HCT116 (cell line): ENCODE results near the gene FYCO1. TPM values are rescaled to one million over a fixed set of nuclear protein-coding genes. Genes with fewer than 3 reads are reported as not detected.

ENCODE experiments used
- ATAC-seq: fragments of 200-7000 bp; cut with Tn5 transposase; 2 replicates; pipeline ENCODE4 v1.9.1; 2020; ENCODE audit warnings: mild to moderate bottlenecking, moderate library complexity
- BruUV-seq: library from RNA; stranded (reverse); fragments of 400-500 nt; replicated peaks from 2 replicates; lab custom pipeline; 2021; lab: Mats Ljungman, UMichigan
- CTCF ChIA-PET: fragments of 300-600 bp; sonication (Branson Sonifier 250); formaldehyde crosslinking; loops from one replicate; lab custom pipeline; 2021; ENCODE audit warnings: antibody characterized with exemption; lab: Charles Lee
- POLR2A ChIA-PET: fragments of 300-600, 350-600 bp; sonication (Branson Sonifier 250); formaldehyde crosslinking; loops from one replicate; lab custom pipeline; 2021; ENCODE audit warnings: antibody characterized with exemption; lab: Charles Lee
- RAD21 ChIA-PET, 2 experiments: fragments of 300-600 bp; sonication (Branson Sonifier 250); formaldehyde crosslinking; loops; one replicate each; lab custom pipeline; 2023; ENCODE audit warnings: low total read pairs in 2 of 2; ENCODE audit not compliant: uncharacterized antibody in 2 of 2, unreplicated experiment in 2 of 2, low non-redundant PET in 1 of 2; lab: Charles Lee
- DNase-seq: peaks from one replicate; pipeline ENCODE4 v3.0.0-alpha.2; 2010; ENCODE audit warnings: low read depth, low spot score
- H2AFZ ChIP-seq: fragments of 200-600 bp; shearing (Covaris generic), sonication (generic); 2 replicates; pipeline ENCODE4 v1.6.1; 2017; ENCODE audit warnings: low read depth, mixed run types, mixed read lengths, antibody characterized with exemption, low read length; ENCODE audit not compliant: poor library complexity, severe bottlenecking
- H3K27ac ChIP-seq: 2 replicates; pipeline ENCODE4 v1.5.1; 2012; ENCODE audit warnings: low read depth, low read length
- H3K27me3 ChIP-seq: fragments of 200-600 bp; sonication (generic); 2 replicates; pipeline ENCODE4 v1.6.1; 2016; ENCODE audit warnings: mixed run types, low read length, mixed read lengths; ENCODE audit not compliant: insufficient read depth
- H3K36me3 ChIP-seq, 2 experiments: fragments of 200-500 bp in 1 of 2; fragments of 200-600 bp in 1 of 2; sonication (Bioruptor generic) in 1 of 2; sonication (generic) in 1 of 2; 2 replicates each; pipeline versions ENCODE4 v1.5.1 to v1.6.1; 2014 to 2016; ENCODE audit warnings: low read length in 2 of 2, inconsistent platforms in 1 of 2, mixed read lengths in 1 of 2, mixed run types in 1 of 2; ENCODE audit not compliant: insufficient read depth in 2 of 2, control insufficient read depth in 1 of 2
- H3K4me1 ChIP-seq, 2 experiments: fragments of 200-600 bp in 1 of 2; sonication (generic) in 1 of 2; 2 replicates each; pipeline versions ENCODE4 v1.5.1 to v1.6.1; 2012 to 2017; ENCODE audit warnings: low read length in 2 of 2, inconsistent platforms in 1 of 2, mild to moderate bottlenecking in 1 of 2, mixed read lengths in 1 of 2, mixed run types in 1 of 2, moderate library complexity in 1 of 2; ENCODE audit not compliant: insufficient read depth in 2 of 2, control insufficient read depth in 1 of 2
- H3K4me2 ChIP-seq: fragments of 200-600 bp; sonication (generic); 2 replicates; pipeline ENCODE4 v1.6.1; 2017; ENCODE audit warnings: mixed run types, low read length, mixed read lengths
- H3K4me3 ChIP-seq, 2 experiments: fragments of 200-600 bp in 1 of 2; sonication (generic) in 1 of 2; replicated peaks in 1 of 2; 2 replicates each; pipeline ENCODE4 v1.5.1; 2011 to 2016; ENCODE audit warnings: low read length in 2 of 2, control low read depth in 1 of 2, low read depth in 1 of 2, mild to moderate bottlenecking in 1 of 2, mixed read lengths in 1 of 2, mixed run types in 1 of 2
- H3K79me2 ChIP-seq: fragments of 200-600 bp; sonication (generic); 2 replicates; pipeline ENCODE4 v1.6.1; 2017; ENCODE audit warnings: mild to moderate bottlenecking, mixed run types, low read length, moderate library complexity, mixed read lengths; ENCODE audit not compliant: insufficient read depth
- H3K9ac ChIP-seq: fragments of 200-600 bp; sonication (generic); 2 replicates; pipeline ENCODE4 v1.6.1; 2016; ENCODE audit warnings: low read length, mixed read lengths
- H3K9me2 ChIP-seq: fragments of 200-600 bp; sonication (generic), shearing (Covaris generic); 2 replicates; pipeline ENCODE4 v1.6.1; 2017; ENCODE audit warnings: mixed run types, mild to moderate bottlenecking, moderate library complexity; ENCODE audit not compliant: insufficient read depth
- H3K9me3 ChIP-seq, 2 experiments: fragments of 200-500 bp in 1 of 2; fragments of 200-600 bp in 1 of 2; sonication (Bioruptor generic) in 1 of 2; sonication (generic) in 1 of 2; 2 replicates each; pipeline ENCODE4 v1.6.1; 2014 to 2017; ENCODE audit warnings: low read length in 2 of 2, mixed read lengths in 2 of 2, inconsistent platforms in 1 of 2, low read depth in 1 of 2, mild to moderate bottlenecking in 1 of 2, mixed run types in 1 of 2, moderate library complexity in 1 of 2; ENCODE audit not compliant: control insufficient read depth in 1 of 2, insufficient read depth in 1 of 2
- H4K20me1 ChIP-seq: fragments of 200-600 bp; sonication (generic), shearing (Covaris generic); 2 replicates; pipeline ENCODE4 v1.6.1; 2017; ENCODE audit warnings: mixed run types, mild to moderate bottlenecking, moderate library complexity; ENCODE audit not compliant: insufficient read depth
- CBX3 ChIP-seq: IDR thresholded peaks from 2 replicates; pipeline ENCODE4 v1.6.1; 2012; ENCODE audit warnings: low read depth
- CEBPB ChIP-seq: IDR thresholded peaks from 2 replicates; pipeline ENCODE4 v1.6.1; 2012; ENCODE audit warnings: low read depth
- EZH2 ChIP-seq: fragments of 200-600 bp; sonication (generic); IDR thresholded peaks from 2 replicates; pipeline ENCODE4 v1.6.1; 2017; ENCODE audit warnings: antibody characterized with exemption, mixed run types
- EZH2phosphoT487 ChIP-seq: fragments of 200-600 bp; IDR thresholded peaks from 2 replicates; pipeline ENCODE4 v1.6.1; 2018; ENCODE audit warnings: antibody characterized with exemption, borderline replicate concordance
- FOSL1 ChIP-seq: IDR thresholded peaks from 2 replicates; pipeline ENCODE4 v1.6.1; 2012; ENCODE audit warnings: low read depth
- JUND ChIP-seq: IDR thresholded peaks from 2 replicates; pipeline ENCODE4 v1.6.1; 2012
- SIN3A ChIP-seq: IDR thresholded peaks from 2 replicates; pipeline ENCODE4 v1.6.1; 2012; ENCODE audit warnings: low read depth
- SP1 ChIP-seq: IDR thresholded peaks from 2 replicates; pipeline ENCODE4 v1.6.1; 2012; ENCODE audit warnings: low read depth
- TCF7L2 ChIP-seq: IDR thresholded peaks from 2 replicates; pipeline ENCODE4 v1.7.0; 2011; ENCODE audit warnings: borderline replicate concordance, inconsistent platforms; ENCODE audit not compliant: insufficient read depth, insufficient read length; ENCODE audit errors: extremely low read depth
- YY1 ChIP-seq: IDR thresholded peaks from 2 replicates; pipeline ENCODE4 v1.6.1; 2011; ENCODE audit warnings: low read length, low read depth, moderate library complexity, mild to moderate bottlenecking; ENCODE audit not compliant: insufficient replicate concordance; ENCODE audit errors: extremely low read depth
- ZBTB33 ChIP-seq: IDR thresholded peaks from 2 replicates; pipeline ENCODE4 v1.6.1; 2011; ENCODE audit warnings: mild to moderate bottlenecking, low read length, moderate library complexity; ENCODE audit not compliant: insufficient replicate concordance; ENCODE audit errors: extremely low read depth
- ZFX ChIP-seq: fragments of 450-650 bp; IDR thresholded peaks from 2 replicates; pipeline ENCODE4 v1.6.1; 2017
- intact Hi-C: fragments of 100-400 bp; cut with micrococcal nuclease; formaldehyde crosslinking; loops from 2 replicates; pipeline ENCODE4 v1.10.0; 2022
- total RNA-seq: library from RNA; stranded (reverse); gene quantifications from one replicate; pipeline ENCODE4 v1.2.1, GENCODE V29; 2021; ENCODE audit not compliant: unreplicated experiment
- TF ChIP-seq, protein P1 (sequence below): IDR thresholded peaks from 2 replicates; pipeline ENCODE4 v1.6.1; 2012

FYCO1 gene
- total RNA-seq, 1 experiment from 2014 or later = 15.8 TPM

DNA sequence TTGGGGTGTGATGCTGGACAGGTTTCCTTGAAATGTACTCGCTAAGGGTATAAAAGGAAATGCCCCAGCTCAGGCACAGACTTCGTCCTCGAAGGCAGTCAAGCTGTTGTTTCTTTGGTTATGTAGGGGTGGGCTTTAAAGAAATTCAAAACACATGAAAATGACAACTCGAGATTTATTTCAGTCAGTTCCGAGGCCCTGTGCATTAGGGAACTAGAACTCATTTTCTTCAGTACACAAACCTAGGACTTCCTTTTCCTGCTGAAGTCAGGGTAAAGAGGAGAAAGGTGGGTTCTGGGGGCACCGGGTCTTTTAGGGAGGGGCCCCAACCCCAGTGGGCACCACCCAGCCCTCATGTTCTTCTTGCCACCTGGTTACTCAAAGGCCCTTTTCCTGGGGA is 101.6 kb downstream of the FYCO1 start:
- no peaks in the 10 kb centered on the region for H3K9me3 ChIP-seq
- RAD21 ChIA-PET = no interaction called here
- no peak for DNase-seq
- H3K9ac ChIP-seq = no peak overlapping the region
- no peak overlapping the region for H2AFZ ChIP-seq
- CTCF ChIA-PET = no interaction called here
- no TSS peak for BruUV-seq
- no peaks in the 10 kb centered on the region for H3K79me2 ChIP-seq
- H3K27me3 ChIP-seq = no peaks in the 10 kb centered on the region
- no peaks in the 10 kb centered on the region for H4K20me1 ChIP-seq
- H3K9me2 ChIP-seq = no peaks in the 10 kb centered on the region
- ATAC-seq = no peak
- POLR2A ChIA-PET = no interaction called here
- no peak overlapping the region for H3K27ac ChIP-seq
- H3K4me2 ChIP-seq = no peak overlapping the region
- H3K4me3 ChIP-seq = no peak overlapping the region
- H3K36me3 ChIP-seq = no peaks in the 10 kb centered on the region
- peaks cover 20 to 24% of the 10 kb centered on the region in 2 experiments for H3K4me1 ChIP-seq
- TF ChIP-seq ZFX (no peak), CEBPB (no peak), ZBTB33 (no peak), EZH2phosphoT487 (no peak), CBX3 (no peak), FOSL1 (no peak), SP1 (no peak), SIN3A (no peak), EZH2 (no peak), YY1 (no peak), JUND (no peak), TCF7L2 (no peak)
- TF ChIP-seq, protein P1, sequence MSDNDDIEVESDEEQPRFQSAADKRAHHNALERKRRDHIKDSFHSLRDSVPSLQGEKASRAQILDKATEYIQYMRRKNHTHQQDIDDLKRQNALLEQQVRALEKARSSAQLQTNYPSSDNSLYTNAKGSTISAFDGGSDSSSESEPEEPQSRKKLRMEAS = no peak
- intact Hi-C loops = no loop called here
